ENCODE results near the gene MICALL1.

- TF ChIP-seq ZNF416 (CRISPR knock-in tag; IDR thresholded peaks at IDR 0.05) (no peak), ATF2 (CRISPR knock-in tag; IDR thresholded peaks at IDR 0.05; ENCODE audit: borderline replicate concordance, low read depth) (no peak), FOXJ3 (CRISPR knock-in tag; IDR thresholded peaks at IDR 0.05; ENCODE audit: borderline replicate concordance) (no peak), CTCF (IDR thresholded peaks at IDR 0.05) (no peak), CREB1 (CRISPR knock-in tag; IDR thresholded peaks at IDR 0.05) (no peak), EMX1 (CRISPR knock-in tag; IDR thresholded peaks at IDR 0.05) (no peak)
- TF ChIP-seq, protein P1, sequence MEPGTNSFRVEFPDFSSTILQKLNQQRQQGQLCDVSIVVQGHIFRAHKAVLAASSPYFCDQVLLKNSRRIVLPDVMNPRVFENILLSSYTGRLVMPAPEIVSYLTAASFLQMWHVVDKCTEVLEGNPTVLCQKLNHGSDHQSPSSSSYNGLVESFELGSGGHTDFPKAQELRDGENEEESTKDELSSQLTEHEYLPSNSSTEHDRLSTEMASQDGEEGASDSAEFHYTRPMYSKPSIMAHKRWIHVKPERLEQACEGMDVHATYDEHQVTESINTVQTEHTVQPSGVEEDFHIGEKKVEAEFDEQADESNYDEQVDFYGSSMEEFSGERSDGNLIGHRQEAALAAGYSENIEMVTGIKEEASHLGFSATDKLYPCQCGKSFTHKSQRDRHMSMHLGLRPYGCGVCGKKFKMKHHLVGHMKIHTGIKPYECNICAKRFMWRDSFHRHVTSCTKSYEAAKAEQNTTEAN (CRISPR knock-in tag; IDR thresholded peaks at IDR 0.05), result no peak
These were observed 83.3 kb downstream of the MICALL1 start for GRCh38 chr22:37989146-37990045.

Data from WTC11 (cell line).